Stimulated activated CD4-positive, alpha-beta T cell treated with anti-CD3 and anti-CD28 coated beads, Interleukin-1b, Interleukin-23, amount 100 ng/mL, for 48 hours (primary cell): ENCODE measurements around the gene DUSP8.

Experiments used
- DNase-seq: peaks from one replicate; pipeline ENCODE4 v3.0.0-alpha.2; 2020

DUSP8 gene

GRCh38 chr11:1549338-1550330, 22.4 kb downstream of the DUSP8 start:
- no peak for DNase-seq

- DNase-seq: no peak
Measured at GRCh38 chr11:1548221-1549070, 23.6 kb downstream of the DUSP8 start.

GRCh38 chr11:1547467-1548098, 24.5 kb downstream of the DUSP8 start:
- no peak for DNase-seq

- DNase-seq: no peak
Measured at GRCh38 chr11:1546536-1547466, 25.3 kb downstream of the DUSP8 start.

- DNase-seq: no peak
Measured at GRCh38 chr11:1546077-1546535, 26.0 kb downstream of the DUSP8 start.

- no peak for DNase-seq
Measured at GRCh38 chr11:1545432-1545831, 26.6 kb downstream of the DUSP8 start.

- DNase-seq: no peak
Measured at GRCh38 chr11:1544536-1544935, 27.5 kb downstream of the DUSP8 start.

- no peak for DNase-seq
Measured at GRCh38 chr11:1543606-1544263, 28.3 kb downstream of the DUSP8 start.

- DNase-seq: no peak
Measured at GRCh38 chr11:1542267-1542666, 29.8 kb downstream of the DUSP8 start.

GRCh38 chr11:1541474-1542204, 30.4 kb downstream of the DUSP8 start:
- no peak for DNase-seq

GRCh38 chr11:1540074-1540473, 32.0 kb downstream of the DUSP8 start:
- DNase-seq: no peak

- no peak for DNase-seq
Measured at GRCh38 chr11:1538153-1538552, 33.9 kb downstream of the DUSP8 start.

GRCh38 chr11:1536065-1536843, 35.8 kb downstream of the DUSP8 start:
- no peak for DNase-seq

- no peak for DNase-seq
Measured at GRCh38 chr11:1534682-1535081, 37.4 kb downstream of the DUSP8 start.

GRCh38 chr11:1534171-1534570, 37.9 kb downstream of the DUSP8 start:
- no peak for DNase-seq

- no peak for DNase-seq
Measured at GRCh38 chr11:1533342-1533725, 38.7 kb downstream of the DUSP8 start.

- no peak for DNase-seq
Measured at GRCh38 chr11:1532606-1533341, 39.3 kb downstream of the DUSP8 start.

GRCh38 chr11:1532014-1532586, 40.0 kb downstream of the DUSP8 start:
- no peak for DNase-seq
